Left lung (tissue), 10 donors: ENCODE results near the gene ANGPTL5. TPM values are rescaled to one million over a fixed set of nuclear protein-coding genes. Genes with fewer than 3 reads are reported as not detected.

Source experiments
- ATAC-seq: fragments of 200-7000 bp; cut with Tn5 transposase; one replicate; pipeline ENCODE4 v1.9.1; 2020; ENCODE audit warnings: moderate library complexity
- DNase-seq, 4 donors: peaks; one replicate each; pipeline ENCODE4 v3.0.0-alpha.2; 2013 to 2020
- H3K27ac ChIP-seq, 2 donors: fragments of 200-600 bp; sonication (generic) in 1 of 2; one replicate each; pipeline versions ENCODE4 v1.5.0 to v1.8.0; 2020 to 2021
- H3K27me3 ChIP-seq, 2 donors: fragments of 200-600 bp; sonication (generic) in 1 of 2; one replicate each; pipeline versions ENCODE4 v1.5.0 to v1.8.0; 2020 to 2021
- H3K36me3 ChIP-seq, 2 donors: fragments of 200-600 bp; sonication (generic) in 1 of 2; one replicate each; pipeline versions ENCODE4 v1.5.0 to v1.8.0; 2020 to 2021
- H3K4me1 ChIP-seq, 2 donors: fragments of 200-600 bp; one replicate each; pipeline ENCODE4 v1.8.0; 2021
- H3K4me3 ChIP-seq, 2 donors: fragments of 200-600 bp; sonication (generic) in 1 of 2; one replicate each; pipeline versions ENCODE4 v1.5.0 to v1.8.0; 2020 to 2021; ENCODE audit warnings: mild to moderate bottlenecking in 1 of 2
- H3K9me3 ChIP-seq, 2 donors: fragments of 200-600 bp; sonication (generic) in 1 of 2; one replicate each; pipeline versions ENCODE4 v1.5.0 to v1.8.0; 2020 to 2021
- CTCF ChIP-seq, 2 donors: fragments of 200-600 bp; sonication (generic) in 1 of 2; IDR thresholded peaks; one replicate each; pipeline versions ENCODE4 v1.5.0 to v1.8.0; 2021; ENCODE audit warnings: antibody characterized with exemption in 2 of 2
- intact Hi-C, 2 donors: fragments of 100-400 bp; cut with DNase I; formaldehyde crosslinking; loops; one replicate each; pipeline versions ENCODE4 v1.11.2 to v1.14.2; 2022
- polyA plus RNA-seq, 6 donors: library from polyadenylated mRNA; unstranded; fragments of 120-200 nt; gene quantifications; one replicate each; pipeline ENCODE4 v1.2.1, GENCODE V29; 2013; ENCODE audit not compliant: insufficient read length in 6 of 6
- total RNA-seq, 2 donors: library from RNA; stranded (reverse); fragmentation: NEBNext Ultra II Directional; extraction: Animal tissue kit (Norgen Biotek cat#: 25700); gene quantifications; one replicate each; pipeline ENCODE4 v1.2.1, GENCODE V29; 2021
- donor health status: DM: no; HTN: yes; CAD: no.
- donor health status: DM: no; HTN: no; CAD: no.

ANGPTL5 gene
- total and polyA plus RNA-seq, 8 donors: 0.08 to 0.34 (median 0.14) TPM; not detected in 4

GRCh38 chr11:101949680-101950220, 33.4 kb upstream of the ANGPTL5 start:
- ATAC-seq: no peak

GRCh38 chr11:101945448-101945847, 29.1 kb upstream of the ANGPTL5 start:
- Histone ChIP-seq H3K27me3 (no peaks in the 10 kb centered on the region), H3K36me3 (no peaks in the 10 kb centered on the region), H3K4me1 (no peaks in the 10 kb centered on the region), H3K9me3 (no peaks in the 10 kb centered on the region), H3K27ac (no peak overlapping the region), H3K4me3 (no peak overlapping the region)
- intact Hi-C loops: no loop called here
- DNase-seq (no peak), ATAC-seq (no peak)
- TF ChIP-seq CTCF (IDR thresholded peaks at IDR 0.05): no peak

More at GRCh38 chr11:101949680-101950220, 33.4 kb upstream of the ANGPTL5 start:
- Histone ChIP-seq H3K27ac (no peak overlapping the region), H3K9me3 (no peaks in the 10 kb centered on the region), H3K27me3 (no peaks in the 10 kb centered on the region), H3K4me3 (no peak overlapping the region), H3K36me3 (no peaks in the 10 kb centered on the region), H3K4me1 (no peaks in the 10 kb centered on the region)
- intact Hi-C loops: no loop called here
- TF ChIP-seq CTCF (IDR thresholded peaks at IDR 0.05): no peak
- DNase-seq: no peak

- intact Hi-C loops: no loop called here
- Histone ChIP-seq H3K27me3 (no peaks in the 10 kb centered on the region), H3K4me1 (no peaks in the 10 kb centered on the region), H3K4me3 (no peak overlapping the region), H3K27ac (no peak overlapping the region), H3K9me3 (no peaks in the 10 kb centered on the region), H3K36me3 (no peaks in the 10 kb centered on the region)
- DNase-seq (no peak), ATAC-seq (no peak)
- no peak for TF ChIP-seq CTCF (IDR thresholded peaks at IDR 0.05)
Measured at GRCh38 chr11:101944923-101945322, 28.6 kb upstream of the ANGPTL5 start.

GRCh38 chr11:101940901-101941520, 24.7 kb upstream of the ANGPTL5 start:
- Histone ChIP-seq H3K27me3 (no peaks in the 10 kb centered on the region), H3K9me3 (no peaks in the 10 kb centered on the region), H3K4me3 (no peak overlapping the region), H3K27ac (no peak overlapping the region), H3K36me3 (no peaks in the 10 kb centered on the region), H3K4me1 (no peaks in the 10 kb centered on the region)
- no peak for DNase-seq
- no peak for ATAC-seq
- intact Hi-C loops: no loop called here
- no peak for TF ChIP-seq CTCF (IDR thresholded peaks at IDR 0.05)

GRCh38 chr11:101931692-101932091, 15.4 kb upstream of the ANGPTL5 start:
- H3K27ac ChIP-seq: no peak overlapping the region
- H3K4me1 ChIP-seq: no peaks in the 10 kb centered on the region
- ATAC-seq: no peak
- no peak for TF ChIP-seq CTCF (IDR thresholded peaks at IDR 0.05)
- intact Hi-C loops: no loop called here
- H3K36me3 ChIP-seq: no peaks in the 10 kb centered on the region
- H3K9me3 ChIP-seq: peaks cover 0 to 8% of the 10 kb centered on the region in 2 donors
- no peaks in the 10 kb centered on the region for H3K27me3 ChIP-seq
- no peak overlapping the region for H3K4me3 ChIP-seq
- DNase-seq: no peak
